Endodermal cell (in vitro differentiated cells): ENCODE measurements around the gene ZSCAN20. TPM values are rescaled to one million over a fixed set of nuclear protein-coding genes. Genes with fewer than 3 reads are reported as not detected.

Experiments
- DNase-seq: peaks from one replicate; pipeline ENCODE4 v3.0.0-alpha.2; 2017
- H3K27ac ChIP-seq: 2 replicates; pipeline ENCODE4 v1.5.1; 2013; ENCODE audit warnings: mild to moderate bottlenecking, low read depth, low read length, moderate library complexity
- H3K27me3 ChIP-seq: 2 replicates; pipeline ENCODE4 v1.6.1; 2013; ENCODE audit warnings: mild to moderate bottlenecking, low read length, moderate library complexity; ENCODE audit not compliant: insufficient read depth, control insufficient read depth, poor library complexity, severe bottlenecking
- H3K36me3 ChIP-seq: 2 replicates; pipeline ENCODE4 v1.7.0; 2013; ENCODE audit warnings: mild to moderate bottlenecking, low read length, moderate library complexity; ENCODE audit not compliant: control insufficient read depth, insufficient read depth
- H3K4me1 ChIP-seq: one replicate; pipeline ENCODE4 v1.7.0; 2013; ENCODE audit warnings: low read length; ENCODE audit not compliant: control insufficient read depth, insufficient read depth
- H3K4me3 ChIP-seq: 2 replicates; pipeline ENCODE4 v1.5.1; 2013; ENCODE audit warnings: mild to moderate bottlenecking, low read length, moderate library complexity
- H3K9ac ChIP-seq: 2 replicates; pipeline ENCODE4 v1.6.1; 2013; ENCODE audit warnings: mild to moderate bottlenecking, low read length, moderate library complexity; ENCODE audit not compliant: poor library complexity, severe bottlenecking; ENCODE audit errors: extremely low read depth
- H3K9me3 ChIP-seq: 2 replicates; pipeline ENCODE4 v1.6.1; 2013; ENCODE audit warnings: mild to moderate bottlenecking, low read length, moderate library complexity; ENCODE audit not compliant: control insufficient read depth
- H3K27ac Mint-ChIP-seq: 2 replicates; pipeline ENCODE4 v1.8.0; 2020; ENCODE audit warnings: mixed read lengths
- H3K27me3 Mint-ChIP-seq: 2 replicates; pipeline ENCODE4 v1.8.0; 2021; ENCODE audit warnings: mild to moderate bottlenecking, mixed read lengths; ENCODE audit not compliant: insufficient read depth
- H3K36me3 Mint-ChIP-seq: 2 replicates; pipeline ENCODE4 v1.8.0; 2020; ENCODE audit warnings: low read depth, mixed read lengths
- H3K4me1 Mint-ChIP-seq: 2 replicates; pipeline ENCODE4 v1.8.0; 2020; ENCODE audit warnings: mixed read lengths
- H3K4me3 Mint-ChIP-seq: 2 replicates; pipeline ENCODE4 v1.8.0; 2020; ENCODE audit warnings: mild to moderate bottlenecking, moderate library complexity, mixed read lengths
- H3K9me3 Mint-ChIP-seq: 2 replicates; pipeline ENCODE4 v1.8.0; 2020; ENCODE audit warnings: mild to moderate bottlenecking, mixed read lengths
- WGBS, 2 experiments: methylation state at CpG; one replicate each; pipeline versions ENCODE4 v1.1.5 to v1.1.7; 2013; ENCODE audit warnings: missing lambda C conversion rate in 2 of 2, mixed read lengths in 1 of 2; ENCODE audit not compliant: insufficient coverage in 1 of 2, insufficient read length in 1 of 2; 5-methylcytosine and 5-hydroxymethylcytosine counted together
- total RNA-seq, 2 donors: library from RNA; stranded (reverse); fragmentation: NEBNext Ultra II Directional in 1 of 2; extraction: Animal tissue kit (Norgen Biotek cat#: 25700) in 1 of 2; gene quantifications; 2 replicates in 1 of 2; 3 replicates in 1 of 2; pipeline ENCODE4 v1.2.1, GENCODE V29; 2021
- TF ChIP-seq, protein P1 (sequence below): fragments of 200-600 bp; sonication (generic); conservative IDR thresholded peaks from 2 replicates; pipeline ENCODE4 v1.5.0; 2021; ENCODE audit warnings: antibody characterized with exemption, mild to moderate bottlenecking

The ZSCAN20 gene
- total RNA-seq, 2 donors from 2014 or later, result 5.8 to 6.1 TPM

DNA sequence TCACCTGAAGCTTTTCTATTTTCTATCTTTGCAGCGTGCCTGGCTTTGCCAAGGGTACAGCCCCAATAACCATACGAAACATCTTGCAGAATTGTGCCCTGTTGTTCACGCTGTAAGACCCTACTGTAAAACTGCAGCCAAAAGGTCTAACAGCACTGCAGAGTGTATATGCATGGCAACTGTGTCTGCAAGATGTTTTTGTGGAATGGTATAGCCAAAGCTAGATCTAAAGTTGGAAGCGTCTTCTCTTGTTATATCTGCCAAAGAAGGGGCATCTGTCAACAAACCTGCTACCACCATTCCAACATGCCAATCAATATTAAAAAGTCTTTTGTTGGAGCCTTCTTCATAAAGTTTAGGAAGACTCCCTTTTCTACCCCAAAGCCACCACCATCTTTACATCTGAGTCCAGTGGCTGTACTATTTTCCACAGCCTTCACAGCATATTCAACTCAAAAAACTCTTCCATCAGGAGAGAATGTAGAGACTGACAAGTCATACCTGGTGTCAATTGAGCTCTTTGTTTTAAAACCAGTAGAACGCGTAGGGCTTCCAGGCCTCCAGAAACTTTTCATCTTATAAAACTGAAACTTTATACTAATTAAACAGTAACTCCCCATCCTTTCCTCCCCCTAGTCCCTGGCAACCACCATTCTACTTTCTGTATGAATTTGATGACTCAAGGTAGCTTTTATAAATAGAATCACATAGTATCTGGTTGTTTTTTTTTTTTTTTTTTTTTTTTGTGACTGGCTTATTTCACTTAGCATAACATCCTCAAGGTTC is 40.0 kb downstream of the ZSCAN20 start:
- peaks cover 3% of the 10 kb centered on the region for H3K9me3 ChIP-seq
- Mint-ChIP-seq H3K27me3 (peaks cover 6% of the 10 kb centered on the region), H3K4me3 (no peak overlapping the region), H3K27ac (no peak overlapping the region), H3K9me3 (peaks cover 15% of the 10 kb centered on the region), H3K36me3 (no peaks in the 10 kb centered on the region), H3K4me1 (peaks cover 10% of the 10 kb centered on the region)
- no peak overlapping the region for H3K4me3 ChIP-seq
- no peak for DNase-seq
- H3K36me3 ChIP-seq, result no peaks in the 10 kb centered on the region
- WGBS, 2 experiments, result 93 to 97% methylated on average over 5 to 6 of the region's 6 CpGs
- H3K27ac ChIP-seq, result no peak overlapping the region
- TF ChIP-seq, protein P1, sequence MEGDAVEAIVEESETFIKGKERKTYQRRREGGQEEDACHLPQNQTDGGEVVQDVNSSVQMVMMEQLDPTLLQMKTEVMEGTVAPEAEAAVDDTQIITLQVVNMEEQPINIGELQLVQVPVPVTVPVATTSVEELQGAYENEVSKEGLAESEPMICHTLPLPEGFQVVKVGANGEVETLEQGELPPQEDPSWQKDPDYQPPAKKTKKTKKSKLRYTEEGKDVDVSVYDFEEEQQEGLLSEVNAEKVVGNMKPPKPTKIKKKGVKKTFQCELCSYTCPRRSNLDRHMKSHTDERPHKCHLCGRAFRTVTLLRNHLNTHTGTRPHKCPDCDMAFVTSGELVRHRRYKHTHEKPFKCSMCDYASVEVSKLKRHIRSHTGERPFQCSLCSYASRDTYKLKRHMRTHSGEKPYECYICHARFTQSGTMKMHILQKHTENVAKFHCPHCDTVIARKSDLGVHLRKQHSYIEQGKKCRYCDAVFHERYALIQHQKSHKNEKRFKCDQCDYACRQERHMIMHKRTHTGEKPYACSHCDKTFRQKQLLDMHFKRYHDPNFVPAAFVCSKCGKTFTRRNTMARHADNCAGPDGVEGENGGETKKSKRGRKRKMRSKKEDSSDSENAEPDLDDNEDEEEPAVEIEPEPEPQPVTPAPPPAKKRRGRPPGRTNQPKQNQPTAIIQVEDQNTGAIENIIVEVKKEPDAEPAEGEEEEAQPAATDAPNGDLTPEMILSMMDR, result no peak
- H3K9ac ChIP-seq, result no peak overlapping the region
- no peaks in the 10 kb centered on the region for H3K4me1 ChIP-seq
- no peaks in the 10 kb centered on the region for H3K27me3 ChIP-seq

DNA sequence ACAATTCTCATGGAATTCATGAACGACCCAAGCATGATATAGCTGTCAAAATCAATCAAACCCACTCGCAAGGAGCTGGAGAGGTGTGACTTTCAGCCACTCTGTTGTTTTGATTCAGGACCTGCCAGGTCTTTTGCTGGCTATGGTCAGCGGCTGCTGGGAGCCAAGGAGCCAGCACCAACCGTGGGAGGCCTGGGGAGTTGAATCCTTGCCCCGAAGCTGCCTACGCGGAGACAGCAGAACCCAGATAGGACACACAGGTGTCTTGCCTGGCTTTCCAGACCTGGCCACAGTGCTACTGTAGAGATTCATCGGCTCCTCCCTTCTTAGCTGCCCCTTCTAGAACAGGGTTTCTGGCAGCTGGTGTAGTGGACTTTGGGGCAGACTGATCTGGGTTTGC is 42.7 kb downstream of the ZSCAN20 start:
- peaks cover 6% of the 10 kb centered on the region for H3K9me3 Mint-ChIP-seq
- DNase-seq, result no peak
- H3K27me3 ChIP-seq, result no peaks in the 10 kb centered on the region
- peaks cover 6% of the 10 kb centered on the region for H3K27me3 Mint-ChIP-seq
- no peaks in the 10 kb centered on the region for H3K4me1 ChIP-seq
- H3K4me3 Mint-ChIP-seq, result no peak overlapping the region
- no peak overlapping the region for H3K27ac Mint-ChIP-seq
- TF ChIP-seq, protein P1, result no peak
- 93 to 95% methylated on average over 7 to 8 of the region's 8 CpGs for WGBS, 2 experiments
- H3K9ac ChIP-seq, result no peak overlapping the region
- no peaks in the 10 kb centered on the region for H3K9me3 ChIP-seq
- H3K4me1 Mint-ChIP-seq, result peaks cover 10% of the 10 kb centered on the region
- no peak overlapping the region for H3K4me3 ChIP-seq
- H3K36me3 ChIP-seq, result no peaks in the 10 kb centered on the region
- H3K27ac ChIP-seq, result no peak overlapping the region
- no peaks in the 10 kb centered on the region for H3K36me3 Mint-ChIP-seq

DNA sequence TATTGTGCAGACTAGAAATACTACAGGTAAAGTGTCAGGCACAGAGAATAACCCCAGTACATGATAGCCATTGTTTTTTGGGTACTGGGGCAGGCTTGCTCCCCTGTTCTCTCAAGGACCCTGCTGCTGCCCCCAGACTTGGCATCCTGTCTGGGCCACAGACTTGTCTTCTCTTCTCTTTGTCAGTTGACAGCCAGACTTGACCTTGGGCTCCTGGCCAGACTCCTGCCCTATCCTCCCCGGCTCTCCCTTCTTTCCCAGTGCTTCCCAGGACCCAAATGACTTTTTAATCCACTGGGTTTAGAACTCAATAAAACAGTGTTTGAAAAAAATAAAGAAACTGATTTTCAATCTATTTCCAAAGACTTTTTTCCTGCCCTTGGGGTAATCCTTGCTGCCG is 43.2 kb downstream of the ZSCAN20 start:
- Histone ChIP-seq H3K9me3 (no peaks in the 10 kb centered on the region), H3K4me1 (no peaks in the 10 kb centered on the region), H3K27me3 (no peaks in the 10 kb centered on the region), H3K36me3 (no peaks in the 10 kb centered on the region), H3K27ac (no peak overlapping the region), H3K4me3 (no peak overlapping the region), H3K9ac (no peak overlapping the region)
- DNase-seq, result no peak
- Mint-ChIP-seq H3K27ac (no peak overlapping the region), H3K36me3 (no peaks in the 10 kb centered on the region), H3K27me3 (peaks cover 3% of the 10 kb centered on the region), H3K4me3 (no peak overlapping the region), H3K4me1 (peaks cover 10% of the 10 kb centered on the region), H3K9me3 (peaks cover 2% of the 10 kb centered on the region)
- 89 to 94% methylated on average over 2 of the region's 2 CpGs for WGBS, 2 experiments
- TF ChIP-seq, protein P1, result no peak
